OCI-LY7 (cell line): Measurements from ENCODE around the gene NCLN.

Source experiments
- CTCF ChIP-seq: fragments of 200-600 bp; sonication (generic); conservative IDR thresholded peaks from 2 replicates; pipeline ENCODE4 v1.5.1; 2014; ENCODE audit warnings: mild to moderate bottlenecking, antibody characterized with exemption, low read length, moderate library complexity, mixed read lengths
- EZH2phosphoT487 ChIP-seq: fragments of 200-600 bp; sonication (generic); IDR thresholded peaks from 2 replicates; pipeline ENCODE4 v1.6.1; 2018; ENCODE audit warnings: low read depth, borderline replicate concordance, mild to moderate bottlenecking, mixed run types, antibody characterized with exemption, low read length, moderate library complexity, mixed read lengths

DNA sequence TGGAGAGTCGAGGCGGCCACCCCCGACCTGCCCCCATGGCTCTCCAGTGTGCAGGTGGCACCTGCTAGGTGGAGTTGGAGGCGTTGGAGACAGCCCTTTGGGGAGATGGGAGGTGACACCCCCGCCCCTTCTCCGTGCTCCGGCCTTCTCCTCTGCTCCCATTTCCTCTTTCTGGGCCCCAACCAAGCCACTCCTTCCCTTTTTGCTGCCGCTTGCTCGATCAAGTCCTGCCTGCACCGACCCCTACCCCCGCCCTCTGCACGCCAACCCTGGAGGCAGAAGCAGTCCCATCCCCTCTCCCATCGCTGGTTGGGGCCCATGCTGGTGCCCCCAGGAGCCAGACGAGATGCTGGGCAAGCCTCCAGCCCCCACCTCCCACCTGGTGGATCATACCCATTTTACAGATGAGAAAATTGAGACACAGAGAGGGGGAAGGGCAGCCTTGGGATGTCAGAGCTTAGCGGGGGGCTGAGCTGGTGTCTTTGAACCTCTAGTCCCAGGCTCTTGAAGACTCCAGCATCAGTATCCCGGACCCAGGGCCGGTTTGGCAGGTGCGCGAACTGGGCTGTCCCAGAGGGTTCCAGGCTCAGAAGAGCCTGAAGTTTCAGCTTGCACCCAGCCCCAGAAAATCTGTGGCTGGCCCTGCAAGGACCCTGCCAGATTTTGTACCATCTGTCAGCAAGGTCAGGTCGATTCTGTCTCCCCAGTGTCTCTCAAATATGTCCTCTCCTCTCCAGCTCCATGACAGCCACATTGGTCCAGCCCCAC is 39.6 kb upstream of the NCLN start:
- TF ChIP-seq CTCF (no peak), EZH2phosphoT487 (no peak)
